ENCODE results near the gene FAM20B.
"Not testable (repeated sequence)": the region's sequence is repeated elsewhere in the genome, so short reads cannot be mapped to it uniquely, and the experiment has no call there.

The FAM20B gene

GRCh38 chr1:179025125-179025974 is at the start of gene FAM20B:
FAM20B (plus strand) TSS chr1:179025894; CDS start chr1:179043848, 17,954 bp downstream.
- in situ Hi-C loops (cut with MboI; ENCODE audit: low sequenced_read_pairs): no loop called here

- in situ Hi-C loops (cut with MboI; ENCODE audit: low sequenced_read_pairs): no loop called here
Observed at GRCh38 chr1:178976541-178976940, 49.2 kb upstream of the FAM20B start.

DNA sequence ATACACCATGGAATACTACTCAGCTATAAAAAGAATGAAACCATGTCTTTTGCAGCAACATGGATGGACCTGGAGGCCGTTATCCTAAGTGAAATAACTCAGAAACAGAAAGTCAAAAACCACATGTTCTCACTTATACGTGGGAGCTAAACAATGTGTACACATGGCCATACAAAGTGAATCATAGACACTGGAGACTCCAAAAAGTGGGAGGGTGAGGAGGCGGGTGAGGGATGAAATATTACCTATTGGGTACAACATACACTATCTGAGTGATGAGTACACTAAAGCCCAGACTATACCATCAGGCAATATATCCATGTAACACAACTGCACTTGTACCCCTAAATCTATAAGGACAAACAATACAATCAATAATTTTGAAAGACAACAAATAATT is 39.5 kb upstream of the FAM20B start:
- in situ Hi-C loops (cut with MboI; ENCODE audit: low sequenced_read_pairs): no loop called here

DNA sequence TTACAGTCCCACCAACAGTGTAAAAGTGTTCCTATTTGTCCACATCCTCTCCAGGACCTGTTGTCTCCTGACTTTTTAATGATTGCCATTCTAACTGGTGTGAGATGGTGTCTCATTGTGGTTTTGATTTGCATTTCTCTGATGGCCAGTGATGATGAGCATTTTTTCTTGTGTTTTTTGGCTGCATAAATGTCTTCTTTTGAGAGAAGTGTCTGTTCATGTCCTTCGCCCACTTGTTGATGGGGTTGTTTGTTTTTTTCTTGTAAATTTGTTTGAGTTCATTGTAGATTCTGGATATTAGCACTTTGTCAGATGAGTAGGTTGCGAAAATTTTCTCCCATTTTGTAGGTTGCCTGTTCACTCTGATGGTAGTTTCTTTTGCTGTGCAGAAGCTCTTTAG is 37.5 kb upstream of the FAM20B start:
- in situ Hi-C loops (cut with MboI; ENCODE audit: low sequenced_read_pairs): not testable (repeated sequence)

GRCh38 chr1:178993559-178993958 is 32.1 kb upstream of the FAM20B start:
- in situ Hi-C loops (cut with MboI; ENCODE audit: low sequenced_read_pairs): no loop called here

GRCh38 chr1:178997428-178997827 is 28.3 kb upstream of the FAM20B start:
- in situ Hi-C loops (cut with MboI; ENCODE audit: low sequenced_read_pairs): no loop called here

DNA sequence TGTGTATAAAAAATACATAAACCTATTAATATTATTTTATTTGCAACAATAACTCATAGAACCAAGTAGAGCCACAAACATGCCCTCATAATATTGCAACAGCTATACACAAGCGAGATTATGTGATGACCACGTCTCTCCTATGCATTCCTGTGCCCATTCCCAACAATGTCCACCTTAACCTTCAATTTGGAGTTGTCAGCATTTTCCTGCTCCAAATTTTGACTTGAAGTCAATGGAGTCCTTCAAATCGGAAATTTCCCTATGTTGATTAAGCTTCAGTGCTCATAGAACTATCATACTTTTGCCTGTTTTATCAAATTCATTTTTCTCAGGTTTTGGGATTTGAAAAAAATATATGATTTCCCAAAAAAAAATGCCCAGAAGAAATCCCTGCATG is 27.4 kb upstream of the FAM20B start:
- in situ Hi-C loops (cut with MboI; ENCODE audit: low sequenced_read_pairs): no loop called here

DNA sequence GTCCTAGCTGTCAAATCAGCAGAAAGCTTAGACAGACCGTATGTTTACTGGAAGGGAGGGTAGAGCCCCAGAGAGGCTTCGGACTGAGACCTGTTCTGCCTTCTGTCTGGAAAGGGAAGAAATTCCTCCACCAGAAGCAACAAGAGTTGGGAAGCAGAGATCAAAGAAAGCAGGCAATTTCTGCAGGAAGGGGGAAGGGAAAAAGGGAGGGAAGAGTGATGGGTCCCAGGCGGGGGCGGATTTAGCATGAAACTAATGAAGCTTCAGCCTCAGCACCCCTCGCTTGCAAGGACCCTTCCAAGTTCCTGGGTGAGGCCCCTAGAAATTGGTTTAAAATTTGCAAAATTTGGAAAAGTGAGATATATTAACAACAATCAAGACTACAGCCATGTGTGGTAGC is 26.6 kb upstream of the FAM20B start:
- in situ Hi-C loops (cut with MboI; ENCODE audit: low sequenced_read_pairs): no loop called here

GRCh38 chr1:179001451-179001850 is 24.2 kb upstream of the FAM20B start:
- in situ Hi-C loops (cut with MboI; ENCODE audit: low sequenced_read_pairs): loop anchor here (25.0 kb wide), 2 partner anchors 239 to 464 kb away; no protein-coding TSS in a partner anchor

- in situ Hi-C loops (cut with MboI; ENCODE audit: low sequenced_read_pairs): loop anchor here (25.0 kb wide), 2 partner anchors 240 to 465 kb away; no protein-coding TSS in a partner anchor
Observed at GRCh38 chr1:179002064-179002463, 23.6 kb upstream of the FAM20B start.

DNA sequence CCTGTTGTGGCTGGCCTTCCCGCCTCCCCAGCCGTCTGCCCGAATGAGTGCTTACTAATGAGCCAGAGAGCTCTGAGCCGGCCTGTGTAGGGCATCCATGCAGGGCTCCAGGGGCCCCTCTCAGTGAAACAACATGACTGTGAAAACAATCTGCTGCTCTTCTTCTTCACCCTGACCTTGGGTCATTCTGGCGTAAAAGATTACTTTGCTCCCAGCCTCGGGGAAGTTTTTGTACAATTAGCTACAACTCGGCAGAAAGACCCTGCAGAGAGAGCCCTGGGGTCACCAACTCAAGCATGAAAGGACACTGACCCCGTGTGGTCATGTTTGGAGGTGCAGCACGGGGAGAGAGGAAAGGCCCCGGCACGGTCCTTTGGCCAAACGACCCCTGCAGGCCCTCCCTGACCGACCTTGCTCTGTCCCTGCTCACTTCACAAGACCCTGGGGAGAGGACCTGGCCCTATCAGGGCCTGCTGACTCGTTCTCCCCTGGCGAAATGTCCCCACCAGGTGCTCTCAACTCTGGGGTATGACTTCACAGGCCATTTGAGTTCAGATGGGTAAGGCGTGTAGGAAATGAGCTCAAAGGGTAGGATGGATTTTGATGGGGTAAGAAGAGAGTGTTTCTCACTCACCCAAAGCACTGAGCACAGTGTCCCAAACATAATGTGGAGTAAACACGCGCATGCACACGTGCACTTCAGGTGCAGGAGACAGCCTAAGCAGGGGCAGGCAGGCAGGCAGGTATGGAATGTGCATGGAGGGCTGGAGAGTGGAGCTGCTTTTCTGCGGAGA is 22.9 kb upstream of the FAM20B start:
- in situ Hi-C loops (cut with MboI; ENCODE audit: low sequenced_read_pairs): loop anchor here (25.0 kb wide), 2 partner anchors 240 to 465 kb away; no protein-coding TSS in a partner anchor

DNA sequence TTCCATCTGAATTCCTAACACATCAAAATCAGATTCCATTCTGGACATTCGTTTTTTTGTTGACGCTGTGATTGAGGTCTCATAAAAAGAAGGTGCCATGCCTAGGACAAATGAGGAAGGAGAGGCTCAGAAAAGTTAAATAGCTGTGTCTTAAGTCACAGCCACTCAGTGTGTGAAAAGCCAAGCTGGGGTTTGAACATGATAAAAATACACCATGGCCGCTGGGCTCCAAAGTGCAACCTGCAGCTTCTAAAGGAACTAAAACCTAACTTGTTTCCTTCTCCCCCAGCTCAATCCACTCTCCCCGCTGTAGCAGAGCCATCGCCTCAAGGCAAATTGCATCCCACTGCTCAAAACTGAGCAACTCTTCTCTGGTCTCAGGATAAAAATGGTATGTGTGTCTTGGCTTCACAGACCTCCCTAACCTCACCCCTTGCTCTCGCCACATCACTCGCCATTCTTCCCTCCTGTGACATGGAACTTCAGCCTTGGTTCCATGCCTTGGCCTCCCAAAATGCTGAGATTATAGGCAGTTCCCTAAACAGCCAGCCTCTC is 22.1 kb upstream of the FAM20B start:
- in situ Hi-C loops (cut with MboI; ENCODE audit: low sequenced_read_pairs): loop anchor here (25.0 kb wide), 2 partner anchors 241 to 466 kb away; no protein-coding TSS in a partner anchor

GRCh38 chr1:179007233-179007632 is 18.5 kb upstream of the FAM20B start:
- in situ Hi-C loops (cut with MboI; ENCODE audit: low sequenced_read_pairs): loop anchor here (25.0 kb wide), 2 partner anchors 245 to 470 kb away; no protein-coding TSS in a partner anchor

- in situ Hi-C loops (cut with MboI; ENCODE audit: low sequenced_read_pairs): loop anchor here (25.0 kb wide), 2 partner anchors 248 to 473 kb away; no protein-coding TSS in a partner anchor
Observed at GRCh38 chr1:179010671-179011070, 15.0 kb upstream of the FAM20B start.

DNA sequence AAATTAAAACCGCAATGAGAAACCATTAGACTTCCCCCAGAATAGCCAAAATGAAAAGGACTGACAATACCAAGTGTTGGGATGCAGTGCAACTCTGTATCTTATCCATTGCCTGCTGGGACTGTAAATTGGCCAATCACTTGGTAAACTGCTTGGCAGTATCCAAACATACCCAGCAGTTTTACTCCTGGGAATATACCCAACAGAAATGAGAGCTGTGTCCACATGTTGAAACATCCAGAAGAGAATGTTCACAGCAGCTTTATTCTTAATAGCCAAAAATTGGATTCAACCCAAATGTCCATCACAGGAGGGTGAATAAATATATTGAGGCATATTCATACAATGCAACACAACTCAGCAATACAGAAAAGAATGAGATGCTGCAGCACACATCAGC is 13.7 kb upstream of the FAM20B start:
- in situ Hi-C loops (cut with MboI; ENCODE audit: low sequenced_read_pairs): loop anchor here (25.0 kb wide), 2 partner anchors 250 to 475 kb away; no protein-coding TSS in a partner anchor

DNA sequence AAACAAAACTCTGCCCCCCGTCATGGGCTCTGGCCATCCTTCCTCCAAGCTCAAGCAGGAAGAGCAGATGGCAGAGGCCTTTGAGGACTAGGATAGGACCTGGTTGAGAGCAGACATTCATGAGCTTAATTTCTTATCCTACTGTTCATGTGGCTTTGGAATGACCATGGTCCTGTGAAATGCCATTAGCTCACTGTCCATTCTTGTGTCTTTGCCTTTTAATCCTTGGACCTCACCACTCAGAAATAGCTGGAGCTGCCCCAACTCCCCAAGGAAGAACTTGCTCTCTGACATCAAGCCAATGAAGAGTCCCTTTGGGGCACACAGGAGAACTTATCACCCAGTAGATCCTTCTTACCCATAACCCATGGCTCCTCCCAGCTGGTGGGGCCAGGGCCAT is 11.6 kb upstream of the FAM20B start:
- in situ Hi-C loops (cut with MboI; ENCODE audit: low sequenced_read_pairs): loop anchor here (25.0 kb wide), 2 partner anchors 252 to 477 kb away; no protein-coding TSS in a partner anchor

- in situ Hi-C loops (cut with MboI; ENCODE audit: low sequenced_read_pairs): loop anchor here (25.0 kb wide), 2 partner anchors 253 to 478 kb away; no protein-coding TSS in a partner anchor
Observed at GRCh38 chr1:179015396-179015795, 10.3 kb upstream of the FAM20B start.

DNA sequence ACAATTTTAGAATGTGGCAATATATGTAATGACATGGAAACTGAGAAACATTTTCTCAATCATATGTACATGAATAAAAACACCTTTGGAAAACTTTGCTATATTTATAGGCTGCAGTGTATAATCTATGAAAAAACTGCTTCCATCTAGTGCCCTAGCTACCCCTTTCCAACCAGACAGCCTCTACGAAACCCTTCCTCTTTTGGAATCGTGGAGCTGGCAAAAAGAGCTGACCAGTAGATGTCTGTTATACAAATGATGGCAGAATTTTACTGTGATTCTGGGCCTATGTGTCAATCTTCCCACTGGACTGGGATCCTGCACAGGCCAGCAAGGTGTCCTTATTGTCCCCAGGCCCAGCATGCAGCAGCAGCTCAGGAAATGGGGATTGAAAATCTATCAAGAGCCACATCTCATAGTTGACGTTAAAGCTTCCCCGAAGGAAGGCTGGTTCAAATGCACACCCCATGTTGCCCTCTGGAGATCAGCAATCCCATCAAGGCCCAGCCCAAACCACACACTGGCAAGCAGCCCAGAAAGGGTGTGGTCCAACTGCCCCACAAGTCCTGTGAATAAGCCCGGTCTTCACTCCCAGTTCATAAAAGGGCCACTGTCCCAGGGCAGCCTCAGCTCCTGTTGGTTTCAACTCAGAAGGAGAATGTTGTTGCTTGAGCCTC is 8.8 kb upstream of the FAM20B start:
- in situ Hi-C loops (cut with MboI; ENCODE audit: low sequenced_read_pairs): loop anchor here (25.0 kb wide), 2 partner anchors 255 to 480 kb away; no protein-coding TSS in a partner anchor

DNA sequence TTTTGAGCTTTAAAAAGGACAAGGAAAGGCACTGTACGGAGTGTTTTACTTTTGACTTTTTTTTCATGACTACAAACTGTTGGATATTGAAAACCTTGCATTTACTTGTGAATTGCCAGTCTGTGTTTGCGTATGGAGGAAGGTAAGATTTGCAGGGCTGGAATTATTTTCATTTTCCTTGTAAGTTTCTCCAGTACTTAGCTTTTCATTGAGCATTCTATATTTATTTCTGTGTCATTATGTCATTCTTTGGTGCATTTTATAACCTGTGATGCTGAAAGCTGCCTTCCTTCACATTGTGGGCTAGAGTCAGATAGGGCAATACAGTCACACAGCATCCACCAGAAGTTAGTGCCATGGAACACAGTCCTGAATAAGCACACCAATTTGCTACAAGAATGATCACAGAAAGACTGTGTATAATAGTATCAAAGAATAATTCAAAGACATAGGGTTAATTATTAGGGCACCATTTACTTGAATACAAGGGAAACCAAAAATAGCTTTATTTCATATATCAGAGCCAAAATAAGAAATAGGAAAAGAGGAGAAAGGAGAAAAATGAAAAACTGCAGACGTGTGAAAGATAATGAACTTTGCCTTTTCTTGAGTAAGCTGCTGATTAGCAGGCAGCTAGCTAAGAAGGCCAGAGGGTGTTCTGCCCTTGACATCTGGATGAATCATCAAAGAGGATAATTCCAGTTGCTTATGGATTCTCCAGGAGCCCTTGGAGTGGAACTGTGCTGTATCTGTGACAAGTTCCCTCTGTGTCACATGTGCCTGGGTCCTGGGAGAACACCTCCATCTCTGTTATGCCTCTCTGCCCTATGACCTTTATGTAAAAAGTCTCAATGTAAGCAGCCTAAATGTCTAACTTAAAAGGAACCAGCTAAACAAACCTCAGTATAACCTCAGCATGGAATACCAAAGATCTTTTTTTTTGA is 8.0 kb upstream of the FAM20B start:
- in situ Hi-C loops (cut with MboI; ENCODE audit: low sequenced_read_pairs): loop anchor here (25.0 kb wide), 2 partner anchors 255 to 480 kb away; no protein-coding TSS in a partner anchor

Data from HL-60/S4 treated with phorbol 12-myristate 13-acetate at 8.2 ng/mL for 4 days and 3 days (cell line).